Measurements from ENCODE around the gene ANKDD1B. TPM values are rescaled to one million over a fixed set of nuclear protein-coding genes. Genes with fewer than 3 reads are reported as not detected.

The ANKDD1B gene
- total and polyA plus RNA-seq, 2 of the 13 experiments (the other 11 are each of a cell fraction or from before 2014, with no cell fraction given), result 0.12 to 0.27 TPM

- no peak for TF ChIP-seq FIP1L1 (IDR thresholded peaks at IDR 0.05; ENCODE audit: borderline replicate concordance, insufficient read depth, low read depth, low read length)
- TF ChIP-seq MYC (CRISPR knock-in tag; IDR thresholded peaks at IDR 0.05; ENCODE audit: borderline replicate concordance), result no peak
- no peak for TF ChIP-seq ZFX (CRISPR knock-in tag; IDR thresholded peaks at IDR 0.05; ENCODE audit: low read depth)
- no peak for TF ChIP-seq HNRNPLL (IDR thresholded peaks at IDR 0.05; ENCODE audit: low read depth, low read length, poor library complexity, severe bottlenecking)
- TF ChIP-seq ZNF333 (CRISPR knock-in tag; IDR thresholded peaks at IDR 0.05; ENCODE audit: borderline replicate concordance), result no peak
- no peak for TF ChIP-seq ZNF775 (CRISPR knock-in tag; IDR thresholded peaks at IDR 0.05; ENCODE audit: borderline replicate concordance)
- no peak for TF ChIP-seq ZNF225 (CRISPR knock-in tag; IDR thresholded peaks at IDR 0.05)
- no peak for TF ChIP-seq GATAD1 (CRISPR knock-in tag; IDR thresholded peaks at IDR 0.05)
- TF ChIP-seq TRIM24 (CRISPR knock-in tag; IDR thresholded peaks at IDR 0.05), result no peak
- TF ChIP-seq CCDC6 (CRISPR knock-in tag; IDR thresholded peaks at IDR 0.05), result no peak
- no peak for TF ChIP-seq SOX13 (IDR thresholded peaks at IDR 0.05)
- no peak for TF ChIP-seq SOX13 (CRISPR knock-in tag; conservative IDR thresholded peaks at IDR 0.05 in 1 of 2, IDR thresholded peaks at IDR 0.05 in 1 of 2)
- TF ChIP-seq TFDP2 (CRISPR knock-in tag; IDR thresholded peaks at IDR 0.05), result no peak
Measured at GRCh38 chr5:75612226-75612569, 945 bp downstream of the ANKDD1B start (continued).

GRCh38 chr5:75612901-75613300 is 1.6 kb downstream of the ANKDD1B start:
- no peaks in the 10 kb centered on the region for H3K36me3 ChIP-seq (replicated peaks in 1 of 2; ENCODE audit: control insufficient read depth in 1 of 2, insufficient read depth in 2 of 2, low read length in 2 of 2)
- H4K20me1 ChIP-seq (ENCODE audit: insufficient read depth, low read length), result no peaks in the 10 kb centered on the region
- H3K4me3 ChIP-seq (replicated peaks in 1 of 3; ENCODE audit: insufficient read depth in 1 of 3, low read depth in 2 of 3, low read length in 3 of 3), result no peak overlapping the region
- no peak overlapping the region for H3K4me2 ChIP-seq (ENCODE audit: low read depth, low read length)
- intact Hi-C loops (cut with micrococcal nuclease; ENCODE audit: unreplicated experiment), result loop anchor here (1.0 kb wide), 1 partner anchor 18 kb away; no protein-coding TSS in a partner anchor
- no peak overlapping the region for H2AFZ ChIP-seq (ENCODE audit: low read length)
- H3K27me3 ChIP-seq (ENCODE audit: control insufficient read depth in 1 of 2, insufficient read depth in 2 of 2, low read length in 2 of 2), result no peaks in the 10 kb centered on the region; a peak in 1 of 5 replicates
- H3K9ac ChIP-seq (ENCODE audit: insufficient read depth, low read depth, low read length), result no peak overlapping the region
- H3K9me3 ChIP-seq (ENCODE audit: low read length), result no peaks in the 10 kb centered on the region
- BruUV-seq (replicated peaks), result no TSS peak
- ATAC-seq (no peak), DNase-seq (ENCODE audit: low spot score) (no peak), FAIRE-seq (no peak)
- no peak overlapping the region for H3K27ac ChIP-seq (ENCODE audit: extremely low read length, insufficient read depth, low read length)
- WGBS (ENCODE audit: low lambda C conversion rate), result 96% methylated on average over 3 of the region's 3 CpGs
- POLR2A ChIA-PET, result no interaction called here
- H3K4me1 ChIP-seq (ENCODE audit: insufficient read depth, low read length), result peaks cover 5% of the 10 kb centered on the region; the same call in 1 of the 2 replicates
- in situ Hi-C loops (cut with HindIII; ENCODE audit: extremely low pct_ligation_motif_present, low pct_unique_long_range_greater_than_20kb), result no loop called here
- CTCF ChIA-PET (ENCODE audit: low intra/inter-chr PET ratio, low total read pairs), result no interaction called here
- no peaks in the 10 kb centered on the region for H3K79me2 ChIP-seq (ENCODE audit: insufficient read depth, low read length)
- TF ChIP-seq ZBTB3 (CRISPR knock-in tag; IDR thresholded peaks at IDR 0.05; ENCODE audit: borderline replicate concordance, low read depth), result no peak
